Placental epithelial cell (primary cell): ENCODE results near the gene NUP210. TPM values are rescaled to one million over a fixed set of nuclear protein-coding genes. Genes with fewer than 3 reads are reported as not detected.

ENCODE experiments used
- small RNA-seq: library from RNA; depleted of rRNA; stranded (forward); fragments of <200 nt; gene quantifications from one replicate; pipeline ENCODE3, GENCODE V24; 2012
- total RNA-seq: library from RNA; depleted of rRNA; stranded (reverse); fragments of >200 nt; gene quantifications from 2 replicates; pipeline ENCODE4 v1.2.3, GENCODE V29; 2012

The NUP210 gene
- total RNA-seq = not detected in 2 replicates

GRCh38 chr3:13420045-13420830 lies at the start of gene NUP210:
Gene NUP210, minus strand, starts transcription at chr3:13420322. Its CDS starts 96 bp downstream, at chr3:13420226.

Small RNAs within 50 kb of the gene (small RNA-seq; reads per million reads assigned to genes)
- not detected for gene AC027124.2

Other genes starting within 250 kb of the NUP210 start
- 8.5 and 11.0 TPM in 2 replicates for gene HDAC11, start 60.0 kb upstream of the NUP210 start, total RNA-seq
- gene FBLN2, start 128.8 kb upstream of the NUP210 start, total RNA-seq = 34.8 and 187 TPM in 2 replicates